ENCODE data around the gene AIFM2.
A peak's percentile ranks its signal among the peaks of the same experiment; 100 is the strongest.
"Not testable (repeated sequence)": the region's sequence is repeated elsewhere in the genome, so short reads cannot be mapped to it uniquely, and the experiment has no call there.

Gene AIFM2

GRCh38 chr10:70121281-70121949 is 11.2 kb downstream of the AIFM2 start:
- DNase-seq (ENCODE audit: low read depth): no peak

- no peak for DNase-seq (ENCODE audit: low read depth)
These were observed 12.2 kb downstream of the AIFM2 start for GRCh38 chr10:70120417-70120816.

GRCh38 chr10:70119623-70120022 is 13.0 kb downstream of the AIFM2 start:
- no peak for DNase-seq (ENCODE audit: low read depth)

- DNase-seq (ENCODE audit: low read depth): no peak
These were observed 13.4 kb downstream of the AIFM2 start for GRCh38 chr10:70119197-70119596.

GRCh38 chr10:70118196-70118595 is 14.4 kb downstream of the AIFM2 start:
- DNase-seq (ENCODE audit: low read depth): no peak

- DNase-seq (ENCODE audit: low read depth): no peak
These were observed 15.0 kb downstream of the AIFM2 start for GRCh38 chr10:70117646-70118045.

GRCh38 chr10:70115948-70116682 is 16.5 kb downstream of the AIFM2 start:
- peak; percentile 35 for DNase-seq (ENCODE audit: low read depth)

- no peak for DNase-seq (ENCODE audit: low read depth)
These were observed 17.7 kb downstream of the AIFM2 start for GRCh38 chr10:70114902-70115301.

- DNase-seq (ENCODE audit: low read depth): no peak
These were observed 20.6 kb downstream of the AIFM2 start for GRCh38 chr10:70112071-70112470.

GRCh38 chr10:70111496-70111895 is 21.1 kb downstream of the AIFM2 start:
- DNase-seq (ENCODE audit: low read depth): no peak

- no peak for DNase-seq (ENCODE audit: low read depth)
These were observed 23.4 kb downstream of the AIFM2 start for GRCh38 chr10:70109064-70109729.

GRCh38 chr10:70106958-70107791 is 25.4 kb downstream of the AIFM2 start:
- peak; percentile 10 for DNase-seq (ENCODE audit: low read depth)

GRCh38 chr10:70101668-70102067 is 31.0 kb downstream of the AIFM2 start:
- DNase-seq (ENCODE audit: low read depth): no peak

- DNase-seq (ENCODE audit: low read depth): not testable (repeated sequence)
These were observed 31.5 kb downstream of the AIFM2 start for GRCh38 chr10:70101068-70101562.

GRCh38 chr10:70098271-70098670 is 34.4 kb downstream of the AIFM2 start:
- no peak for DNase-seq (ENCODE audit: low read depth)

GRCh38 chr10:70097459-70097858 is 35.2 kb downstream of the AIFM2 start:
- no peak for DNase-seq (ENCODE audit: low read depth)

GRCh38 chr10:70096705-70097420 is 35.8 kb downstream of the AIFM2 start:
- no peak for DNase-seq (ENCODE audit: low read depth)

GRCh38 chr10:70096016-70096704 is 36.5 kb downstream of the AIFM2 start:
- no peak for DNase-seq (ENCODE audit: low read depth)

GRCh38 chr10:70094250-70094649 is 38.4 kb downstream of the AIFM2 start:
- no peak for DNase-seq (ENCODE audit: low read depth)

- DNase-seq (ENCODE audit: low read depth): no peak
These were observed 39.2 kb downstream of the AIFM2 start for GRCh38 chr10:70093335-70093944.
